Esophagus mucosa (tissue), 1 donor: ENCODE measurements around the gene RIT1. TPM values are rescaled to one million over a fixed set of nuclear protein-coding genes. Genes with fewer than 3 reads are reported as not detected.

Experiments used
- ATAC-seq: fragments of 200-7000 bp; cut with Tn5 transposase; one replicate; pipeline ENCODE4 v1.9.1; 2020
- total RNA-seq: library from RNA; stranded (reverse); gene quantifications from one replicate; pipeline ENCODE4 v1.2.4, GENCODE V29; 2023
- donor health status: DM: yes; HTN: yes; CAD: no.

The RIT1 gene, protein sequence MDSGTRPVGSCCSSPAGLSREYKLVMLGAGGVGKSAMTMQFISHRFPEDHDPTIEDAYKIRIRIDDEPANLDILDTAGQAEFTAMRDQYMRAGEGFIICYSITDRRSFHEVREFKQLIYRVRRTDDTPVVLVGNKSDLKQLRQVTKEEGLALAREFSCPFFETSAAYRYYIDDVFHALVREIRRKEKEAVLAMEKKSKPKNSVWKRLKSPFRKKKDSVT
- 35.7 TPM for total RNA-seq

DNA sequence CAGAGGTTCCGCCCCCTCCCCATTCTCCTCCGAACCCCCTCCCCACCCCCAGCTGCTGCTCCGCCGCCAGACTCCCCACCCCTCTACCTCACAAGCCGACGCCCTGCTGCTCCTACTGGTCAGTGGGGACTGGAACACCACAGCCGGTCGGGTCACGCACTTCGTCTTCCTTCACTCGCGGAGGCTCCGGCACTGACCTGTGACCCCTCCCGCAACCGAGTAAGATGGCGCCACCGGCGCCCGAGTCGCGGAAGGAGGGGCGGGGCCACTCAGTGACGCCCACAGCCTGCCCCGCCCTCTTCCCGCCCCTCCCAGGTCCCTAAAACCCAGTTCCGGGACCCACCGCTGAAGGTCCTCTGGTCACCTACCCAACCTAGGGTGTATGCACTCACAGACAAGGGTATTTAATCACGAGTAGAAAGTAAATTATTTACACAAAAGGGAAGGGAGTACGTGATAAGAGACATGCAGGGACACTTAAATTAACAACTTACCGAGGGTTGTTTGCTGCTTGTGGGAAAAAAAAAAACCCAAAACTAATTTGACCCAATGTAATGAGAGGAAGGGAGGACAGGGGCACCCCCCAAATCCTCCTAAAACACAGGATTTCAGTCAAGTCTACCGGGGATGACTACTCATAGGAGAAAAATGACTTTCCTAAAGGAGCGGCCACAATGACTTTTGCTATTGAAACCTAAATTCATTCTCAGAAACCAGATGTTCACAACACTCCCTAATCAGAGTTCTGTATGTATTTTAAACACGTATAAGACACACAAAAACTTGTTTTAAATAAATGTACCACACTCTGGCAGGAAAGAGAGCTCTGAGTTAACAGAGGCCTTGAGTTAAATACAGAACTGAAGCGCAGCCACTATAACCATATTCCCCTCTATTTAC lies at the start of gene RIT1:
Gene RIT1, minus strand, starts transcription at position 194 of the 900 bp plus-strand sequence. CDS start 588 bp downstream, outside the sequence.
- peak; percentile 95 for ATAC-seq

DNA sequence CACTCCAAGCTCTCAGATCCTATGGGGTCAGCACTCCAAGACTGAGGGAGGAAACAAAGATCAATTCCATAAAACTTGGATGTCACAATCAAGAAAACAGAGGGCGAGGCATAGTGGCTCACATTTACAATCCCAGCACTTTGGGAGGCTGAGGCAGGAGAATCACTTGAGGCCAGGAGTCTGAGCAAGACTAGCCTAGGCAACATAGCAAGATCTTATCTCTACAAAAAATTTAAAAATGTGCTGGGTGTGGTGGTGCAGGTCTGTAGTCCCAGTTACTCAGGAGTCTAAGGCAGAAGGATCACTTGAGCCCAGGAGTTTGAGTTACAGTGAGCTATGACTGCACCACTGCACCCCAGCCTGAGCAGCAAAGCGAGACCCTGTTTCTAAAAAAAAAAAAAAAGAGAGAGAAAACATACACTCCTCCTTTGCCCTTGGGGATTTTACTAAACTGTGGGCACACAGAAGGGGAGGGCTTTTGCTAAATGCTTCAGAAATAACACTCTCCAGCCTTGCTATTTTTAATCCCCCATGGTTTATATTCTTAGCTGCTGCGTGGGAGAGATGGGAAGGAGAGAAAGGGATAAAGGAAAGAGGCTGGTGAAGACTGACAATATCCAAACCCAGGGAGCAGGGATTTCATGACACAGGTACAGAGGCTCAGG lies 49.1 kb upstream of the RIT1 start:
- no peak for ATAC-seq

GRCh38 chr1:155957411-155957915 lies 46.3 kb upstream of the RIT1 start:
- no peak for ATAC-seq

DNA sequence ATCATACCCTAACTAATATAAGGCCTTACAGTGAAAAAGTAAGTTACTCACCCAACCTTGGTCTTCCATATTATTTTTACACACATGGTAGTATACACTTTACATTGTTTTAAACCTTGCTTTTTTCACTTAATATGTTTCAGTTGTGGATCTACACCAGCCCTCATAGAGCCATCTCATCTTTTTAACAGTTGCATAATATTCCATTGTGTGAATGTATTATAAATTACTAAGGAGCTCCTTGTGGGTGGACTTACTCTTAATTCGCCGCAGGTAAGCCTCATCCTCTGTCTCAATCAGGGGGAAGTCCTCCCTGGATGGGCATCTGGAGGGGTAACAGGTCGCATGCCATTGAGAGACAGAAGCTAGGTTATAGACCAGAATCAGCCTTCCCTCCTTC lies 43.5 kb upstream of the RIT1 start:
- no peak for ATAC-seq

- ATAC-seq, result no peak
Measured at GRCh38 chr1:155952505-155952890, 41.3 kb upstream of the RIT1 start.

DNA sequence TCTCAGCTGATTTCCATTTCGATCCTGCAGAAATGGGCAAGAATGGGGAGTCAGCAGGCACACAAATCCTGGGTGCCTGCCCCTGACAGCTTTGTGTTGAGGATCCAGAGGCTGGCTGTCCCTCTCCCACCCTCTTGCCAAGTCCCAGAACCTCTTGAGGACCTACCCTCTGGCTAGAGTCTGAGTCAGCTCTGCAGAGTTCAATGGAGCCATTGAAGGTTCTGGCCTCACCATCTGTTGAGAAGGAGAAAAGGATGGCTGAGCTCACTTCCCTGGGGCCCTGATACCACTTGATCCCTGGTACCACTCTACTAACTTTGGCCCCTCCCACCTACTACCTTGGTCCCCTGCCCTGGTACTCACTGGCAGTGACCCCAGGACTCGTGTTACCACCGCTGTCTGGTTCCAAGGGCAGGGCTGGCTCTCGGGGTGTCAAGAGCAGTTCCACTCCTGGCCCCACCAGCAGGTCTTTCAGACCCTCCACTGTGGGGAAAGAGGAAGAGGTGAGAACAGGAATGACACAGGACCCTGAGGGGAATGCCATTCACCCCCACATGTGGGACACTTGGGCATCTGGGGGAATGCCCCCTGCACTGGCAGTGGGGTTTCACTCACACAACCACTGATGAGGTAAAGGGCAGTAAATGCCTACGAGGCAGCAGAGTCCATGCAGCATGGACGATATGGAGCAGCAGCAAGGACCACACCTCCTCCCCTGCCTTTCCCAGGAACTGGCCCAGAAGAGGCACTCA lies 40.8 kb upstream of the RIT1 start:
- no peak for ATAC-seq

DNA sequence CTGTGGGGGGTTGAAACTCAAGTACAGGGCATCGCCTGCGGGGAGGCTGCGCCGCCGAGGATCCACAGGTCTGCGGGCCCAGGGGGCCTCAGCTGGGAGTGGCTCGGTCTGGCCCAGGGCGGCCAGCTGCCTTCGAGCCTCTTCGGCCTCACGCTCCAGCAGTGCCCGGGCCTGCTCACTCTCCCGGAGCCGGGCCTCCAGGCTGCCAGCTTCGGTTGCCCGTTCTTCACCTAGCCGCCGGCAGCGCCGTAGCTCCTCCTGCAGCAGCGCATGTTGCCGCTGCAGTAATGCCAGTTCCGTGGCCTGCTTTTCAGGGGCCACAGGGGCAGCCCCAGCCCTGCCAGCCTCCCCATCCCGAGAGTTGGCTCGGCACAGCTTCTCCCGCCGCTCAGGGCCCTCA lies 39.7 kb upstream of the RIT1 start:
- ATAC-seq, result no peak

GRCh38 chr1:155947741-155948140 lies 36.6 kb upstream of the RIT1 start:
- ATAC-seq, result no peak

- ATAC-seq, result no peak
Measured at GRCh38 chr1:155947292-155947691, 36.1 kb upstream of the RIT1 start.

GRCh38 chr1:155946633-155947219 lies 35.6 kb upstream of the RIT1 start:
- ATAC-seq, result no peak

- no peak for ATAC-seq
Measured at GRCh38 chr1:155944444-155944799, 33.3 kb upstream of the RIT1 start.

- ATAC-seq, result peak; percentile 26
Measured at GRCh38 chr1:155942578-155943141, 31.5 kb upstream of the RIT1 start.

- ATAC-seq, result peak; percentile 3
Measured at GRCh38 chr1:155941845-155942531, 30.8 kb upstream of the RIT1 start.

- peak; percentile 31 for ATAC-seq
Measured at GRCh38 chr1:155940993-155941844, 30.1 kb upstream of the RIT1 start, which contains the start of gene RXFP4. Gene RXFP4 (plus strand): TSS chr1:155941638. CDS start chr1:155941710, 72 bp downstream.

DNA sequence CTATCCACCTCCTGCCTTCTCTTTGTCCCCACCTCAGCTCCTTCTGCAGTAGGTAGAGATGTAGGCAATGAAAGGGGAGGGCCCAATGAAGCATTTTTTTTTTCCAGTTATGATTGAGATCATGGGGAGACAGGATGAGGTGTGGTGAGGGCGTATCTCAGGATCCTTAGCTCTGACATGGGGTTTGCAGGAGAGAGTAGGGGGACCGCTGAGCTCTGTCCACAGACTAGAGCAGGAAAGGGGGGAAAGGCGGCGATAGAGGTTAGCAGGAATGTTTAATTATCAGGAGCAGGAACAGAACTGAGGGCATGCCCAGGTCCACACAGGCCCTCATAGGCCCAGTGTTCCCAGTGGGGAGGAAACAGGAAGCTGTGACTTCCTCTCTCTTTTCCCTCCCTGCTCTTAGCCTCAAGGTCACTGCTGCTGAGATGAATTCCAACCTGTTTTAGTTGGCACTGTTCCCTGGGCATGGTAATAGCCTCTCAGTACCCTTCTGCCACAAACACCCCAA lies 29.4 kb upstream of the RIT1 start:
- peak; percentile 59 for ATAC-seq

DNA sequence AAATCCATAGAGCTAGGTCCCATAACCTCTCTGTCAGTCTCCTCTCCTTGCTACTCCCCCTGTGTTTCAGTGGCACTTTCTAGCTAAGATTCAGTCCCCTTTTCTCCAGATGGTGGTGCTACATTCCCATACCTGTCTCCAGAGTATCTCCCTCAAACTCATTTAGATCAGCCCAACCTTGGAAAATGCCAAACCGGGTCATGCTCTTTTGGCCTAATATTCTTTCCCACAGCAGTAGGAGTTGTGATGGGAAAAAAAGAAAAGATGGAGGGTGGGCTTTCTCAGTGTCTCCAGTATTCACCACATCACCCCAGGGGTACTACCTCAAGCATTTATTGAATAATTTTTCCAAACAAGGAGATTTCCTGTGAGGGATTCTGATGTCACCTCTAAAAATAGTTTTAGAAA lies 27.1 kb upstream of the RIT1 start:
- ATAC-seq, result no peak

- ATAC-seq, result no peak
Measured at GRCh38 chr1:155934936-155935590, 23.9 kb upstream of the RIT1 start.

DNA sequence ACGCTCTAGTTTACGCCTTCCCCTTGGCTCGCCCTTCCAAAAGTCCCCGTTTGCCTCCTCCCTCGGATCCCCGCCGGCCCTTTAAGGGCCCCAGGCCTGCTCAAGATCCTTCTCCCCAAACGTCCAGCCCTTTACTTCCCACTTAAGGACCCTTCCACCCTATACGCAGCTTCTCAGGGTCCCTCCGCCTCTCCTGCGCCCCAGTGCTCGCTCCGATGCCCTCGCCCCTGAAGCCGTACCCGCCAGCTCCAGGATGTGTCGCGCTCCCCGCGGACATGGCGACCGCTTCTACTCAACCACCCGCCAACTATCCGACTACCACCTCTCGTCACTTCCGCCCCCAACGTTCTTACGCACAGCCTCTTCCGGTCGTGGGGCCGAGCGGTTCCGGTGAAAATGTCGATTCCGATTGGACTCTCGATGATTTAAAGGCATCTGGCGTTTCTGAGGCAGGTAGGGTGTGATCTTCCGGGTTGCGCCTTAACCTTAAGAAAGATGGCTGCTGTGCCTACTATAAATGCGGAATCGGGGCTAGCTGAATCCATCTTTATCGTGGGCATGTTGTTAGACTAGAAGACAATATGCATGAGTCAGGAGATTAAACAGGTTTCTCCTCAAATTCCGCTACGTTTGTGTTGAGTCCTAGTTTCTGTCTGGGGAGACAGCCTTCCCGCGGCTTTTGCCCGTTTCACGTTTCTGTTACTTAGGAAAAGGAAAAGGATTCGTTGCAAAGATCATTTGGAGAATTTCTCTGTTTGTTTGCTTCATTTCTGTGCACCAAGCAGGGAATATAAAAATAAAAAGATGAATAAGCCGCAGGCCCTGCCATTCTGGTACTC lies 23.2 kb upstream of the RIT1 start, which contains the start of gene KHDC4:
Gene KHDC4, minus strand, starts transcription at position 317 of the 839 bp plus-strand sequence. Its CDS starts 40 bp downstream, at position 277.
- ATAC-seq, result peak; percentile 93
